ENCODE measurements around the gene SKP1. TPM values are rescaled to one million over a fixed set of nuclear protein-coding genes. Genes with fewer than 3 reads are reported as not detected.
A peak's percentile ranks its signal among the peaks of the same experiment; 100 is the strongest.

Gene SKP1
- total RNA-seq, 2 donors from 2014 or later, result 357 to 427 TPM

GRCh38 chr5:134188092-134188491, 11.3 kb upstream of the SKP1 start:
- 91 to 100% methylated on average over 1 of the region's 1 CpG for WGBS, 2 experiments (ENCODE audit: insufficient coverage in 1 of 2, insufficient read length in 1 of 2)
- no peaks in the 10 kb centered on the region for H3K27me3 ChIP-seq (ENCODE audit: control insufficient read depth, insufficient read depth, low read length, poor library complexity, severe bottlenecking)
- Mint-ChIP-seq H3K4me1 (no peaks in the 10 kb centered on the region), H3K27ac (no peak overlapping the region), H3K9me3 (no peaks in the 10 kb centered on the region), H3K27me3 (ENCODE audit: insufficient read depth) (no peaks in the 10 kb centered on the region), H3K36me3 (ENCODE audit: low read depth) (no peaks in the 10 kb centered on the region), H3K4me3 (no peak overlapping the region)
- H3K9me3 ChIP-seq (ENCODE audit: control insufficient read depth, low read length), result no peaks in the 10 kb centered on the region
- no peak overlapping the region for H3K9ac ChIP-seq (ENCODE audit: extremely low read depth, low read length, poor library complexity, severe bottlenecking)
- H3K36me3 ChIP-seq (ENCODE audit: control insufficient read depth, insufficient read depth, low read length), result no peaks in the 10 kb centered on the region
- no peaks in the 10 kb centered on the region for H3K4me1 ChIP-seq (ENCODE audit: control insufficient read depth, insufficient read depth, low read length)
- H3K4me3 ChIP-seq (ENCODE audit: low read length), result no peak overlapping the region
- H3K27ac ChIP-seq (ENCODE audit: low read depth, low read length), result no peak overlapping the region
- DNase-seq, result no peak
- TF ChIP-seq CTCF (conservative IDR thresholded peaks at IDR 0.05), result no peak

- peak; percentile 96 for DNase-seq
- TF ChIP-seq CTCF (conservative IDR thresholded peaks at IDR 0.05), result peak; percentile 93
- no peaks in the 10 kb centered on the region for H3K9me3 ChIP-seq (ENCODE audit: control insufficient read depth, low read length)
- no peaks in the 10 kb centered on the region for H3K36me3 Mint-ChIP-seq (ENCODE audit: low read depth)
- H3K27me3 Mint-ChIP-seq (ENCODE audit: insufficient read depth), result no peaks in the 10 kb centered on the region
- H3K9ac ChIP-seq (ENCODE audit: extremely low read depth, low read length, poor library complexity, severe bottlenecking), result no peak overlapping the region
- WGBS, 2 experiments (ENCODE audit: insufficient coverage in 1 of 2, insufficient read length in 1 of 2), result 64 to 79% methylated on average over 9 to 11 of the region's 11 CpGs
- H3K27ac ChIP-seq (ENCODE audit: low read depth, low read length), result no peak overlapping the region
- no peaks in the 10 kb centered on the region for H3K4me1 ChIP-seq (ENCODE audit: control insufficient read depth, insufficient read depth, low read length)
- H3K27ac Mint-ChIP-seq, result no peak overlapping the region
- H3K4me1 Mint-ChIP-seq, result no peaks in the 10 kb centered on the region
- no peaks in the 10 kb centered on the region for H3K27me3 ChIP-seq (ENCODE audit: control insufficient read depth, insufficient read depth, low read length, poor library complexity, severe bottlenecking)
- H3K36me3 ChIP-seq (ENCODE audit: control insufficient read depth, insufficient read depth, low read length), result no peaks in the 10 kb centered on the region
- H3K9me3 Mint-ChIP-seq, result no peaks in the 10 kb centered on the region
- no peak overlapping the region for H3K4me3 ChIP-seq (ENCODE audit: low read length)
- no peak overlapping the region for H3K4me3 Mint-ChIP-seq
Observed at GRCh38 chr5:134184155-134185135, 7.7 kb upstream of the SKP1 start.

- no peak for DNase-seq
- Histone ChIP-seq H3K27me3 (ENCODE audit: control insufficient read depth, insufficient read depth, low read length, poor library complexity, severe bottlenecking) (no peaks in the 10 kb centered on the region), H3K9me3 (ENCODE audit: control insufficient read depth, low read length) (no peaks in the 10 kb centered on the region), H3K36me3 (ENCODE audit: control insufficient read depth, insufficient read depth, low read length) (no peaks in the 10 kb centered on the region), H3K4me1 (ENCODE audit: control insufficient read depth, insufficient read depth, low read length) (no peaks in the 10 kb centered on the region), H3K9ac (ENCODE audit: extremely low read depth, low read length, poor library complexity, severe bottlenecking) (no peak overlapping the region), H3K27ac (ENCODE audit: low read depth, low read length) (no peak overlapping the region), H3K4me3 (ENCODE audit: low read length) (no peak overlapping the region)
- TF ChIP-seq CTCF (conservative IDR thresholded peaks at IDR 0.05), result no peak
- no peaks in the 10 kb centered on the region for H3K9me3 Mint-ChIP-seq
- H3K4me1 Mint-ChIP-seq, result no peaks in the 10 kb centered on the region
- H3K36me3 Mint-ChIP-seq (ENCODE audit: low read depth), result no peaks in the 10 kb centered on the region
- H3K27me3 Mint-ChIP-seq (ENCODE audit: insufficient read depth), result no peaks in the 10 kb centered on the region
- no peak overlapping the region for H3K4me3 Mint-ChIP-seq
- no peak overlapping the region for H3K27ac Mint-ChIP-seq
Observed at GRCh38 chr5:134183481-134183880, 6.7 kb upstream of the SKP1 start.
